ENCODE results near the gene PROSER3. TPM values are rescaled to one million over a fixed set of nuclear protein-coding genes. Genes with fewer than 3 reads are reported as not detected.

PROSER3 gene
- total and polyA plus RNA-seq, 2 of the 13 experiments (the other 11 are each of a cell fraction or from before 2014, with no cell fraction given): 5.1 to 5.7 TPM

GRCh38 chr19:35786299-35787160 lies 28.6 kb downstream of the PROSER3 start (continued):
- TF ChIP-seq NFKB2 (CRISPR knock-in tag; IDR thresholded peaks at IDR 0.05; ENCODE audit: borderline replicate concordance) (peak; percentile 22; the same call in 1 of the 2 replicates), ZNF883 (CRISPR knock-in tag; IDR thresholded peaks at IDR 0.05; ENCODE audit: not compliant biosample characterization) (peak; percentile 34), ZNF510 (CRISPR knock-in tag; IDR thresholded peaks at IDR 0.05; ENCODE audit: low read depth) (no peak)

DNA sequence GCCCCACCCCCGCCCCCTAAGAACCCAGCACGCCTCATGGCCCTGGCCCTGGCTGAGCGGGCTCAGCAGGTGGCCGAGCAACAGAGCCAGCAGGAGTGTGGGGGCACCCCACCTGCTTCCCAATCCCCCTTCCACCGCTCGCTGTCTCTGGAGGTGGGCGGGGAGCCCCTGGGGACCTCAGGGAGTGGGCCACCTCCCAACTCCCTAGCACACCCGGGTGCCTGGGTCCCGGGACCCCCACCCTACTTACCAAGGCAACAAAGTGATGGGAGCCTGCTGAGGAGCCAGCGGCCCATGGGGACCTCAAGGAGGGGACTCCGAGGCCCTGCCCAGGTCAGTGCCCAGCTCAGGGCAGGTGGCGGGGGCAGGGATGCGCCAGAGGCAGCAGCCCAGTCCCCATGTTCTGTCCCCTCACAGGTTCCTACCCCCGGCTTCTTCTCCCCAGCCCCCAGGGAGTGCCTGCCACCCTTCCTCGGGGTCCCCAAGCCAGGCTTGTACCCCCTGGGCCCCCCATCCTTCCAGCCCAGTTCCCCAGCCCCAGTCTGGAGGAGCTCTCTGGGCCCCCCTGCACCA lies 29.3 kb downstream of the PROSER3 start:
- ChIA-PET CTCF (ENCODE audit: low intra/inter-chr PET ratio, low total read pairs) (no interaction called here), POLR2A (interaction anchor here (1.5 kb wide), 1 partner anchor 47 kb away, joined by 4 read pairs; no protein-coding TSS in a partner anchor)
- Histone ChIP-seq H3K36me3 (replicated peaks in 1 of 2; ENCODE audit: control insufficient read depth in 1 of 2, insufficient read depth in 2 of 2, low read length in 2 of 2) (no peaks in the 10 kb centered on the region; a peak in 1 of 5 replicates), H3K4me2 (ENCODE audit: low read depth, low read length) (no peak overlapping the region), H3K9me3 (ENCODE audit: low read length) (no peaks in the 10 kb centered on the region), H4K20me1 (ENCODE audit: insufficient read depth, low read length) (no peaks in the 10 kb centered on the region), H3K4me1 (ENCODE audit: insufficient read depth, low read length) (peaks cover 44% of the 10 kb centered on the region), H3K9ac (ENCODE audit: insufficient read depth, low read depth, low read length) (no peak overlapping the region), H3K79me2 (ENCODE audit: insufficient read depth, low read length) (no peaks in the 10 kb centered on the region), H3K4me3 (replicated peaks in 1 of 3; ENCODE audit: insufficient read depth in 1 of 3, low read depth in 2 of 3, low read length in 3 of 3) (no peak overlapping the region), H3K27ac (ENCODE audit: extremely low read length, insufficient read depth, low read length) (no peak overlapping the region), H2AFZ (ENCODE audit: low read length) (no peak overlapping the region), H3K27me3 (ENCODE audit: control insufficient read depth in 1 of 2, insufficient read depth in 2 of 2, low read length in 2 of 2) (no peaks in the 10 kb centered on the region; a peak in 1 of 5 replicates)
- no TSS peak for BruUV-seq (replicated peaks)
- ATAC-seq: no peak
- DNase-seq (ENCODE audit: low spot score): no peak
- no peak for TF ChIP-seq ZNF460 (CRISPR knock-in tag; IDR thresholded peaks at IDR 0.05; ENCODE audit: borderline replicate concordance)
- no peak for TF ChIP-seq SYNCRIP (IDR thresholded peaks at IDR 0.05; ENCODE audit: insufficient read depth, low read depth, low read length)
- TF ChIP-seq MBD4 (IDR thresholded peaks at IDR 0.05; ENCODE audit: borderline replicate concordance, low read length): no peak
- no peak for TF ChIP-seq MAFF (IDR thresholded peaks at IDR 0.05; ENCODE audit: low read depth, low read length)
- TF ChIP-seq POLR2G (IDR thresholded peaks at IDR 0.05; ENCODE audit: low read depth, low read length): no peak
- no peak for TF ChIP-seq ZNF264 (CRISPR knock-in tag; IDR thresholded peaks at IDR 0.05)
- TF ChIP-seq, protein P1, sequence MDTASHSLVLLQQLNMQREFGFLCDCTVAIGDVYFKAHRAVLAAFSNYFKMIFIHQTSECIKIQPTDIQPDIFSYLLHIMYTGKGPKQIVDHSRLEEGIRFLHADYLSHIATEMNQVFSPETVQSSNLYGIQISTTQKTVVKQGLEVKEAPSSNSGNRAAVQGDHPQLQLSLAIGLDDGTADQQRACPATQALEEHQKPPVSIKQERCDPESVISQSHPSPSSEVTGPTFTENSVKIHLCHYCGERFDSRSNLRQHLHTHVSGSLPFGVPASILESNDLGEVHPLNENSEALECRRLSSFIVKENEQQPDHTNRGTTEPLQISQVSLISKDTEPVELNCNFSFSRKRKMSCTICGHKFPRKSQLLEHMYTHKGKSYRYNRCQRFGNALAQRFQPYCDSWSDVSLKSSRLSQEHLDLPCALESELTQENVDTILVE (CRISPR knock-in tag; IDR thresholded peaks at IDR 0.05): no peak
- no peak for TF ChIP-seq POLR2AphosphoS2 (IDR thresholded peaks at IDR 0.05; ENCODE audit: low read depth, low read length)
- no peak for TF ChIP-seq HHEX (CRISPR knock-in tag; IDR thresholded peaks at IDR 0.05)
- TF ChIP-seq NBN (conservative IDR thresholded peaks at IDR 0.05): no peak
- TF ChIP-seq AHR (CRISPR knock-in tag; IDR thresholded peaks at IDR 0.05): no peak
- TF ChIP-seq, protein P2, sequence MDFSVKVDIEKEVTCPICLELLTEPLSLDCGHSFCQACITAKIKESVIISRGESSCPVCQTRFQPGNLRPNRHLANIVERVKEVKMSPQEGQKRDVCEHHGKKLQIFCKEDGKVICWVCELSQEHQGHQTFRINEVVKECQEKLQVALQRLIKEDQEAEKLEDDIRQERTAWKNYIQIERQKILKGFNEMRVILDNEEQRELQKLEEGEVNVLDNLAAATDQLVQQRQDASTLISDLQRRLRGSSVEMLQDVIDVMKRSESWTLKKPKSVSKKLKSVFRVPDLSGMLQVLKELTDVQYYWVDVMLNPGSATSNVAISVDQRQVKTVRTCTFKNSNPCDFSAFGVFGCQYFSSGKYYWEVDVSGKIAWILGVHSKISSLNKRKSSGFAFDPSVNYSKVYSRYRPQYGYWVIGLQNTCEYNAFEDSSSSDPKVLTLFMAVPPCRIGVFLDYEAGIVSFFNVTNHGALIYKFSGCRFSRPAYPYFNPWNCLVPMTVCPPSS (IDR thresholded peaks at IDR 0.05): no peak
- no peak for TF ChIP-seq MED8 (CRISPR knock-in tag; IDR thresholded peaks at IDR 0.05; ENCODE audit: insufficient replicate concordance)
- no peak for TF ChIP-seq SCMH1 (CRISPR knock-in tag; IDR thresholded peaks at IDR 0.05; ENCODE audit: borderline replicate concordance)
- no peak for FAIRE-seq
- intact Hi-C loops (cut with micrococcal nuclease; ENCODE audit: unreplicated experiment): no loop called here
- in situ Hi-C loops (cut with HindIII; ENCODE audit: extremely low pct_ligation_motif_present, low pct_unique_long_range_greater_than_20kb): no loop called here
- 94% methylated on average over 6 of the region's 15 CpGs for WGBS (ENCODE audit: low lambda C conversion rate)

Data from HepG2 (cell line).